Measurements from ENCODE around the gene UNC5C.

Gene UNC5C

DNA sequence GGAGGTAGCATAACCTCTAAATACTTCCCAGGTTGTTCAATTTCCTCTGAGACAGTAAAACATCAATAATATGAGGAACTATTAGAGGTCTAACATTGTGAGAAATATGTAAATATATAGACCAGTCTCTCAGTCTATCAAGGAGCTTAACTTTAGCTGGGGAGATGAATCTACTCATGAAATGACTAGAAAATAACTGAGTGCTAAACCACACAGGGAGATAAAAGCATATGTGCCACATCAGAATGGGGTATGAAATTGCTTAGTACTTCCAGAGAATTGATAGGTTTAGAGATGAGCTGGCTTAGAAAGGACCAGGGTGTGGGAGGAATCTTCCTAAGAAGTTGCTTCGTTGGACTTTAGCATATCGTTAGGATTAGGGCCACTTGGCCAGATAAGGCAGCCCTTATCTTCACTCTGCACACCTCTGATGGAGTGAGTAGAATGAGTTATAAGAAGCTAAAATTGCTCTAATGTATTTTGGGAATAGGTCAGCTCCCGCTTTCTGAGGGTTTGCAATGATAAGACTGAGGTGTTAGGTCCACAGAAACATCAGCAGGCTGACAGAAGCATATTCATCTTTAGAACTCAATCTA, 299.2 kb downstream of the UNC5C start:
- ATAC-seq (replicated peaks; ENCODE audit: extremely low read depth, poor library complexity, severe bottlenecking) (no peak), DNase-seq (ENCODE audit: low spot score in 2 of 2) (no peak)
- H3K9me3 Mint-ChIP-seq: no peaks in the 10 kb centered on the region
- no peaks in the 10 kb centered on the region for H3K27me3 Mint-ChIP-seq
- H3K4me3 Mint-ChIP-seq: no peak overlapping the region
- no peak overlapping the region for H3K27ac Mint-ChIP-seq (ENCODE audit: low read depth)
- H3K4me1 Mint-ChIP-seq: no peaks in the 10 kb centered on the region
- H3K36me3 Mint-ChIP-seq (ENCODE audit: insufficient read depth): no peaks in the 10 kb centered on the region

GRCh38 chr4:95248720-95249425, 299.9 kb downstream of the UNC5C start:
- Mint-ChIP-seq H3K36me3 (ENCODE audit: insufficient read depth) (no peaks in the 10 kb centered on the region), H3K4me1 (no peaks in the 10 kb centered on the region), H3K27ac (ENCODE audit: low read depth) (no peak overlapping the region), H3K4me3 (no peak overlapping the region), H3K27me3 (no peaks in the 10 kb centered on the region), H3K9me3 (no peaks in the 10 kb centered on the region)
- ATAC-seq (replicated peaks; ENCODE audit: extremely low read depth, poor library complexity, severe bottlenecking): no peak
- no peak for DNase-seq (ENCODE audit: low spot score in 2 of 2)

DNA sequence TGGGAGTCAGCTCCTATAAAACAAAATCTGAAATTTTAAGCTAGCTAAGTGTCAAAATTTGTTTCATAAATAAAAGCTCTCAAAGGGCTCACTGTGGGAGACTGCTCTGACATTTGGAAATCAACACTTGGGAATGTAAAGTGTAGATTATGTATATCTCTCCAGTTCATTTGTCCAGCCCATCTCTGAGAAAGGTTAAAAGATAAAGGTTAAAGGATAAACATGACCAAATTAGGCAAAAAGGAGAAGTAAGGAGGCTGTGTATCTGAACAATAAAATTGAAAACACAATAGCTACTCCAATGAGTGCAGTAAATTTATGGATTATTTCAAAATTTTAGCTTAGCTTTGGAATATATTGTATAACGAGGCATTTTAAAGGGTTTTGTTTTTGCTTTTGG, 304.9 kb downstream of the UNC5C start:
- H3K4me3 Mint-ChIP-seq: no peak overlapping the region
- peaks cover 1% of the 10 kb centered on the region for H3K9me3 Mint-ChIP-seq
- no peaks in the 10 kb centered on the region for H3K27me3 Mint-ChIP-seq
- no peaks in the 10 kb centered on the region for H3K4me1 Mint-ChIP-seq
- no peak for ATAC-seq (replicated peaks; ENCODE audit: extremely low read depth, poor library complexity, severe bottlenecking)
- no peaks in the 10 kb centered on the region for H3K36me3 Mint-ChIP-seq (ENCODE audit: insufficient read depth)
- H3K27ac Mint-ChIP-seq (ENCODE audit: low read depth): no peak overlapping the region
- no peak for DNase-seq (ENCODE audit: low spot score in 2 of 2)

DNA sequence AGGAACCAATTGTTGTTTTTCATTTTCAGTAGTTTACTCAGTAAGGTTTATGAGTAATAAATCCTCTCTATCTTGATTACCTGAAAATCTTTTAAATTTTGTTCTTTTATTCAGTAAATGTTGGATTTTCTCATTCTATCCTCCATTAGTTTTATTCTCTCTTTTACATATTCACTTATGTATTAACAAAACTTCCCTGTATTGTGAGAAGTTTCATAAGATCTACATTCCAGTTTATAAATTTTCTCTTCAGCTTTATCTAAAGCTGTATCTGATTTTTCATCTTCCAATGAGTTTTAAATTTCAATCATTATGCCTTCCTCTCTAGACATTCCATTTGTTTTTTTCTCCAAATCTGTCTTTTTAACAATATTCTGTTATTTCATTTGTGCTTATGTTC, 310.2 kb downstream of the UNC5C start:
- no peak for ATAC-seq (replicated peaks; ENCODE audit: extremely low read depth, poor library complexity, severe bottlenecking)
- no peaks in the 10 kb centered on the region for H3K27me3 Mint-ChIP-seq
- H3K27ac Mint-ChIP-seq (ENCODE audit: low read depth): no peak overlapping the region
- peaks cover 7% of the 10 kb centered on the region for H3K9me3 Mint-ChIP-seq
- no peak for DNase-seq (ENCODE audit: low spot score in 2 of 2)
- no peaks in the 10 kb centered on the region for H3K36me3 Mint-ChIP-seq (ENCODE audit: insufficient read depth)
- H3K4me3 Mint-ChIP-seq: no peak overlapping the region
- H3K4me1 Mint-ChIP-seq: no peaks in the 10 kb centered on the region

DNA sequence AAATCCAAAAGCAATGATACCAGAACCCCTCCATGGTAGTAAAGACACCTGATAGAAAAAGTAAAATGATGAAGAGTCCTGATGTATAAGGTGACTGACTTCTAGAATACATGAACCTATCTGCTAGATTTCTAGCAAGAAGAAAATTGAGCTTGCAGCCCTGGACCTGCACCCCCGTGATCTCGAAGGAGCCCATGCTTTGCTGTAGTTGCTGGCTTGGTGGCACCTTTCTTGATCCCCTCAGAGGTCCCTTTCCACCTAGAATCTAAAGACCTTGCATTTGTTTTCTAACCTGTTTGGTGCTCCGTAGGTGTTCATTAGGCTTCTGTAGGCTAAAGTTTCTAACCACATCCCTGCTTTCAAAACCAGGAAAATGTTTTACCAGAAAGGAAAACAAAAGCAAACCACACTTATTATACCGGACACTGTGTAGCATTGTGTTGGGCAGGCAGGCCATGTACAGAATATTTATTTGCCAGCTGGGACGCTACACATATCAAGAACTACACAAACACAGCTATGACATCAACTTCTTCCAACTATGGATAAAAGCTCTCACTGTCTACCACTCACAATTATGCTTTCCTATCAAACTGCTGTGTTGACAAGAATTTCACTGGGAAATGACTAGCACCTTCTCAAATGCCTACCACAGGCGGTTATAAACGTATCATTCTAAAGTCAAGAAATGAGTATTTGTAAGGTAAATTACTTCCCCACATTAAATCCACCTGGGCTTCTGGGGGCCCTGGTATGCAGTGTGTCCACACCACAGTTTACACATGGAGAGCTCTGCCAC, 316.2 kb downstream of the UNC5C start:
- Mint-ChIP-seq H3K27me3 (no peaks in the 10 kb centered on the region), H3K4me3 (no peak overlapping the region), H3K27ac (ENCODE audit: low read depth) (no peak overlapping the region), H3K9me3 (no peaks in the 10 kb centered on the region), H3K36me3 (ENCODE audit: insufficient read depth) (no peaks in the 10 kb centered on the region), H3K4me1 (no peaks in the 10 kb centered on the region)
- no peak for ATAC-seq (replicated peaks; ENCODE audit: extremely low read depth, poor library complexity, severe bottlenecking)
- DNase-seq (ENCODE audit: low spot score in 2 of 2): no peak

GRCh38 chr4:95231681-95232080, 317.1 kb downstream of the UNC5C start:
- no peak for ATAC-seq (replicated peaks; ENCODE audit: extremely low read depth, poor library complexity, severe bottlenecking)
- H3K27ac Mint-ChIP-seq (ENCODE audit: low read depth): no peak overlapping the region
- H3K36me3 Mint-ChIP-seq (ENCODE audit: insufficient read depth): no peaks in the 10 kb centered on the region
- no peaks in the 10 kb centered on the region for H3K9me3 Mint-ChIP-seq
- H3K4me1 Mint-ChIP-seq: no peaks in the 10 kb centered on the region
- no peak overlapping the region for H3K4me3 Mint-ChIP-seq
- H3K27me3 Mint-ChIP-seq: no peaks in the 10 kb centered on the region
- DNase-seq (ENCODE audit: low spot score in 2 of 2): no peak

GRCh38 chr4:95225849-95226248, 322.9 kb downstream of the UNC5C start:
- H3K4me1 Mint-ChIP-seq: no peaks in the 10 kb centered on the region
- no peaks in the 10 kb centered on the region for H3K9me3 Mint-ChIP-seq
- H3K27ac Mint-ChIP-seq (ENCODE audit: low read depth): no peak overlapping the region
- no peak for ATAC-seq (replicated peaks; ENCODE audit: extremely low read depth, poor library complexity, severe bottlenecking)
- H3K36me3 Mint-ChIP-seq (ENCODE audit: insufficient read depth): no peaks in the 10 kb centered on the region
- H3K27me3 Mint-ChIP-seq: no peaks in the 10 kb centered on the region
- no peak for DNase-seq (ENCODE audit: low spot score in 2 of 2)
- no peak overlapping the region for H3K4me3 Mint-ChIP-seq

GRCh38 chr4:95224402-95224801, 324.4 kb downstream of the UNC5C start:
- Mint-ChIP-seq H3K9me3 (no peaks in the 10 kb centered on the region), H3K36me3 (ENCODE audit: insufficient read depth) (no peaks in the 10 kb centered on the region), H3K4me3 (no peak overlapping the region), H3K27me3 (no peaks in the 10 kb centered on the region), H3K4me1 (no peaks in the 10 kb centered on the region), H3K27ac (ENCODE audit: low read depth) (no peak overlapping the region)
- no peak for DNase-seq (ENCODE audit: low spot score in 2 of 2)
- no peak for ATAC-seq (replicated peaks; ENCODE audit: extremely low read depth, poor library complexity, severe bottlenecking)

DNA sequence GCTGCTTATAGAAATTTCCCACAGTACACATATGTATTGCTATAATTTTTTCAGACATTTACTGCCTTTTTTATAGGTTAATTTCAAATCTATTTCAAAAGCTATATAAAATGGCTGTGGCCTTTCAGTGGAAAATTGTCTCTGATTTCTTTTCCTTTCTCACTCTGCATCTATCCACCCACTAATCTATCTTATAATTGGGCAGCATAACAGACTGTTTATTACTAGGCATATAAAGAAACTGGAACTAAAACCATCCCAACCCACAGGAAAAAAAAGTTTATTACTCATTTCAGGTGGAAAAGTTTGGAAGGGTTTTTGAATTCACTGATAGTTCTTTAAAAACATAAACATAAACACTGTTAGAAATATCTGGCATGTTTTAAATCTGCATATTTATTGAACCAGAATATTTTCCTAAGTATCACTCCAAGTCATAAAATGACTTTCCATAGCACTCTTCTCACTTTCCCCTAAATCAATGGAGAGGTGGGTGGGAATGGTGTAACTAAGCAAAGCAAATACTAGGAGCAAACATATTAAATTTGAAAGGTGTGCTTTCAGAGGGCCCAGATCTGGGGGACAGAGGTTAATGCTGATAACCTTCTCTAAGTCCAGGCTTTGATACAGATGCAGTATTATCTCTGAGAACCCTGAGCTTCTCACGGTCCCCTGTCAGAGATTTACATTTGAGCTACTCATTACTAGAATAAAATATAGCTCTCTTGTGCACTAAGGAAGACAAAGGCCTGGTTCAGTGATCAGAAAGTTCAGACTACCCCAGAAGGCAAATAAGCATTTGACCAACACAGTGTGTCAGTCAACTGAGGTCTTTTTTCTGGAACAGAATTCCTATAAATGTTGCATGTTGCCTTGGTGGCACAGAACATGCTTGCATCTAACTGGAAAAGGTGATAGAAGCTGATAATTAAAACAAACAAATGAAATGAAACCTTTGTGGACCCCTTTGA, 328.3 kb downstream of the UNC5C start:
- Mint-ChIP-seq H3K4me1 (no peaks in the 10 kb centered on the region), H3K4me3 (no peak overlapping the region), H3K27me3 (no peaks in the 10 kb centered on the region), H3K9me3 (no peaks in the 10 kb centered on the region), H3K36me3 (ENCODE audit: insufficient read depth) (no peaks in the 10 kb centered on the region), H3K27ac (ENCODE audit: low read depth) (no peak overlapping the region)
- no peak for ATAC-seq (replicated peaks; ENCODE audit: extremely low read depth, poor library complexity, severe bottlenecking)
- DNase-seq (ENCODE audit: low spot score in 2 of 2): no peak

GRCh38 chr4:95219109-95219508, 329.7 kb downstream of the UNC5C start:
- Mint-ChIP-seq H3K27ac (ENCODE audit: low read depth) (no peak overlapping the region), H3K4me1 (no peaks in the 10 kb centered on the region), H3K9me3 (no peaks in the 10 kb centered on the region), H3K4me3 (no peak overlapping the region), H3K36me3 (ENCODE audit: insufficient read depth) (no peaks in the 10 kb centered on the region), H3K27me3 (no peaks in the 10 kb centered on the region)
- DNase-seq (ENCODE audit: low spot score in 2 of 2) (no peak), ATAC-seq (replicated peaks; ENCODE audit: extremely low read depth, poor library complexity, severe bottlenecking) (no peak)

- Mint-ChIP-seq H3K4me1 (no peaks in the 10 kb centered on the region), H3K27me3 (no peaks in the 10 kb centered on the region), H3K36me3 (ENCODE audit: insufficient read depth) (no peaks in the 10 kb centered on the region), H3K4me3 (no peak overlapping the region), H3K9me3 (no peaks in the 10 kb centered on the region), H3K27ac (ENCODE audit: low read depth) (no peak overlapping the region)
- DNase-seq (ENCODE audit: low spot score in 2 of 2) (no peak), ATAC-seq (replicated peaks; ENCODE audit: extremely low read depth, poor library complexity, severe bottlenecking) (no peak)
Measured at GRCh38 chr4:95217197-95217596, 331.6 kb downstream of the UNC5C start.

- Mint-ChIP-seq H3K9me3 (no peaks in the 10 kb centered on the region), H3K4me3 (no peak overlapping the region), H3K36me3 (ENCODE audit: insufficient read depth) (no peaks in the 10 kb centered on the region), H3K27me3 (no peaks in the 10 kb centered on the region), H3K4me1 (no peaks in the 10 kb centered on the region), H3K27ac (ENCODE audit: low read depth) (no peak overlapping the region)
- ATAC-seq (replicated peaks; ENCODE audit: extremely low read depth, poor library complexity, severe bottlenecking) (no peak), DNase-seq (ENCODE audit: low spot score in 2 of 2) (no peak)
Measured at GRCh38 chr4:95216636-95217035, 332.1 kb downstream of the UNC5C start.
